Measurements from ENCODE around the gene CAPN8. TPM values are rescaled to one million over a fixed set of nuclear protein-coding genes. Genes with fewer than 3 reads are reported as not detected.

Gene CAPN8
- total and polyA plus RNA-seq, 2 donors (not counting 1 experiment from before 2014, with no cell fraction given) = 0.37 to 0.52 TPM

DNA sequence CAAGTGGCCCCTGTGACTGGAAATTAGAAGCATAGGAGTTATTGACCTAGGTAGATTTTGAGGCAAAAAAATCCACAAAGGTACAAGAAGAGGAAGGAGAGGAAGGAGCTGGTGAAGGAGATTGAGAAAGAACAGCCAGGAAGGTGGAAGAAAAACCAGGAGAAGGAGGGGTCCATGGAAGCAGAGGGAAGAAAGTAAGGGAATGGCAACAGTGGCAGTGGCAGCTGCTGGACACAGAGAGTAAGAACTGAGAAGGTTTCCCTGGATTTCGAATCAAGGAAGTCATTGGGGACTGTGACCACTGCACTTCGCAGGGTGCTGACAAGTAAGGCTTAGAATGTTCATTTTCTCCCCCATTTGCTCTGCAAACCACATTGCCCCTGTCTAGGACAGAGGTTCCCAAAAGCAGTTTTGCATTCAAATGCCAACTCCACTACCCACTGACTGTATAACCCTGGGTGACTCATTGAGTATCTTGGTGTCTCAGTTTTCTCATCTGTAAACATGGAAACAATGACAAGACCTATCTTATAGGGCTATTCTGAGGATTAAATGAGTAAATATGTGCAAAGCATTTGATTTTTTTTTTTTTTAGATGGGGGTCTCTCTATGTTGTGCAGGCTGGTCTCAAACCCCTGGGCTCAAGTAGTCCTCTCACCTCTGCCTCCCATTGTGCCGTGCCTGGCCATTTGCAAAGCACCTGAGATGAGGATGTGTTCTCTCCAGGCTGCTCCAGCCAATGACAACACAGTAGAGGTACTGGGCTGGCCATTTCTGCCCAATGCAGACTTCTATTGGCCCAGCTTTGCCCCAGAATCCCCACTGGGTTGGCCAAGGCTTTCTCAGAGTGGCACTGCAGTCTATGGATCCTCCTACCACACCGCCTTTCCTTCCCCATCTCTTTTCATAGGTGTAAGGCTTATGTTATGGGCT is 37.5 kb upstream of the CAPN8 start:
- H3K27me3 Mint-ChIP-seq = peaks cover 24% of the 10 kb centered on the region
- Histone ChIP-seq H2AFZ (ENCODE audit: insufficient read depth, low read depth, low read length, poor library complexity, severe bottlenecking) (no peak overlapping the region), H3K4me1 (ENCODE audit: control insufficient read depth in 2 of 2, insufficient read depth in 2 of 2, low read length in 2 of 2) (peaks cover 4 to 8% of the 10 kb centered on the region in 2 donors), H3K27me3 (replicated peaks in 1 of 4; ENCODE audit: control extremely low read depth in 1 of 4, control insufficient read depth in 3 of 4, insufficient read depth in 4 of 4, low read length in 3 of 4) (peaks cover 0 to 10% (median 0%) of the 10 kb centered on the region in 4 experiments), H3K9me3 (ENCODE audit: control extremely low read depth in 1 of 3, control insufficient read depth in 2 of 3, insufficient read depth in 1 of 3, low read length in 2 of 3) (no peaks in the 10 kb centered on the region), H3K27ac (ENCODE audit: low read length in 2 of 2) (no peak overlapping the region), H3K4me2 (replicated peaks; ENCODE audit: low read depth, low read length, poor library complexity, severe bottlenecking) (no peak overlapping the region), H3K4me3 (ENCODE audit: control extremely low read depth in 1 of 5, extremely low read depth in 1 of 5, insufficient read depth in 1 of 5, low read depth in 2 of 5, low read length in 4 of 5) (no peak overlapping the region), H4K20me1 (ENCODE audit: control insufficient read depth, insufficient read depth, low read length, poor library complexity, severe bottlenecking) (no peaks in the 10 kb centered on the region), H3K36me3 (replicated peaks in 1 of 2; ENCODE audit: control extremely low read depth in 1 of 2, control insufficient read depth in 1 of 2, extremely low read depth in 1 of 2, insufficient read depth in 2 of 2, low read length in 1 of 2) (no peaks in the 10 kb centered on the region), H3K79me2 (ENCODE audit: control insufficient read depth, insufficient read depth, low read length) (no peaks in the 10 kb centered on the region), H3K9ac (ENCODE audit: low read length) (no peak overlapping the region)
- ATAC-seq (ENCODE audit: low read depth) (no peak), DNase-seq (no peak)
- TF ChIP-seq, protein P1, sequence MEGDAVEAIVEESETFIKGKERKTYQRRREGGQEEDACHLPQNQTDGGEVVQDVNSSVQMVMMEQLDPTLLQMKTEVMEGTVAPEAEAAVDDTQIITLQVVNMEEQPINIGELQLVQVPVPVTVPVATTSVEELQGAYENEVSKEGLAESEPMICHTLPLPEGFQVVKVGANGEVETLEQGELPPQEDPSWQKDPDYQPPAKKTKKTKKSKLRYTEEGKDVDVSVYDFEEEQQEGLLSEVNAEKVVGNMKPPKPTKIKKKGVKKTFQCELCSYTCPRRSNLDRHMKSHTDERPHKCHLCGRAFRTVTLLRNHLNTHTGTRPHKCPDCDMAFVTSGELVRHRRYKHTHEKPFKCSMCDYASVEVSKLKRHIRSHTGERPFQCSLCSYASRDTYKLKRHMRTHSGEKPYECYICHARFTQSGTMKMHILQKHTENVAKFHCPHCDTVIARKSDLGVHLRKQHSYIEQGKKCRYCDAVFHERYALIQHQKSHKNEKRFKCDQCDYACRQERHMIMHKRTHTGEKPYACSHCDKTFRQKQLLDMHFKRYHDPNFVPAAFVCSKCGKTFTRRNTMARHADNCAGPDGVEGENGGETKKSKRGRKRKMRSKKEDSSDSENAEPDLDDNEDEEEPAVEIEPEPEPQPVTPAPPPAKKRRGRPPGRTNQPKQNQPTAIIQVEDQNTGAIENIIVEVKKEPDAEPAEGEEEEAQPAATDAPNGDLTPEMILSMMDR (IDR thresholded peaks at IDR 0.05) = no peak
- no peak for TF ChIP-seq EZH2 (IDR thresholded peaks at IDR 0.05; ENCODE audit: borderline replicate concordance, insufficient read depth, low read depth, low read length, poor library complexity, severe bottlenecking)
- H3K9me3 Mint-ChIP-seq (ENCODE audit: insufficient read depth) = no peaks in the 10 kb centered on the region
- 67% methylated on average over 2 of the region's 4 CpGs for WGBS (ENCODE audit: insufficient coverage)
- ChIA-PET CTCF (interaction anchor here (1.0 to 5.5 kb wide), 3 partner anchors 9 to 45 kb away, joined by 4 to 148 read pairs (median 5); partner anchors contain the start of gene CAPN2), POLR2A (no interaction called here)
- H3K27ac Mint-ChIP-seq = no peak overlapping the region
- no peak overlapping the region for H3K4me3 Mint-ChIP-seq
- intact Hi-C loops (cut with micrococcal nuclease) = no loop called here
- peaks cover 3% of the 10 kb centered on the region for H3K4me1 Mint-ChIP-seq

All from B cell (primary cell).